Measurements from ENCODE around the gene CFAP47. TPM values are rescaled to one million over a fixed set of nuclear protein-coding genes. Genes with fewer than 3 reads are reported as not detected.
"Not testable (repeated sequence)": the region's sequence is repeated elsewhere in the genome, so short reads cannot be mapped to it uniquely, and the experiment has no call there.

CFAP47 gene
- polyA plus RNA-seq, 2 of the 4 experiments (the other 2 are of a cell fraction): 0.03 TPM; not detected in 1

- TF ChIP-seq BCL3 (IDR thresholded peaks at IDR 0.05) (no peak), EHF (CRISPR knock-in tag; IDR thresholded peaks at IDR 0.05) (no peak), RCOR1 (IDR thresholded peaks at IDR 0.05; ENCODE audit: low read depth, low read length) (no peak)
- TF ChIP-seq, protein P1, sequence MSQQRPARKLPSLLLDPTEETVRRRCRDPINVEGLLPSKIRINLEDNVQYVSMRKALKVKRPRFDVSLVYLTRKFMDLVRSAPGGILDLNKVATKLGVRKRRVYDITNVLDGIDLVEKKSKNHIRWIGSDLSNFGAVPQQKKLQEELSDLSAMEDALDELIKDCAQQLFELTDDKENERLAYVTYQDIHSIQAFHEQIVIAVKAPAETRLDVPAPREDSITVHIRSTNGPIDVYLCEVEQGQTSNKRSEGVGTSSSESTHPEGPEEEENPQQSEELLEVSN (IDR thresholded peaks at IDR 0.05; ENCODE audit: borderline replicate concordance, low read depth): no peak
These were observed 163.7 kb downstream of the CFAP47 start (continued) for GRCh38 chrX:36083256-36083655.

GRCh38 chrX:36087366-36087765, 167.8 kb downstream of the CFAP47 start:
- WGBS (ENCODE audit: missing lambda C conversion rate): 5% methylated on average over 2 of the region's 2 CpGs
- no peak overlapping the region for H3K4me3 ChIP-seq
- H3K4me1 ChIP-seq: no peaks in the 10 kb centered on the region
- ATAC-seq: no peak
- DNase-seq (ENCODE audit: low read depth in 1 of 2, low spot score in 1 of 2): no peak
- ChIA-PET CTCF (no interaction called here), POLR2A (no interaction called here)
- H3K9me3 ChIP-seq: no peaks in the 10 kb centered on the region
- no peak overlapping the region for H3K27ac ChIP-seq
- FAIRE-seq: no peak
- no peak for TF ChIP-seq ZSCAN20 (CRISPR knock-in tag; IDR thresholded peaks at IDR 0.05)
- no peak overlapping the region for H3K4me2 ChIP-seq

DNA sequence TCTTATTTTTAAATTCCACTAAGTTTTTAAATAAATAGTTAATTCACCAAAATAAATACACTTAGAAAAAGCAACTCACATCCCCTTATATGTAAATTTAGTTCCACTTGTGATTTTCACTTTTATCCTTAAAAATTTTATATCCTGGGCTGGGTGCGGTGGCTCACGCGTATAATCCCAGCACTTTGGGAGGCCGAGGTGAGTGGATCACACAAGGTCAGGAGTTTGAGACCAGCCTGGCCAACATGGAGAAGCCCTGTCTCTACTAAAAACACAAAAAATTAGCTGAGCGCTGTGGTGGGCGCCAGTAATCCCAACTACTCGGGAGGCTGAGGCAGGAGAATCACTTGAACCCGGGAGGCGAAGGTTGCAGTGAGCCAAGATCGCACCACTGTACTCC, 169.4 kb downstream of the CFAP47 start:
- H3K4me2 ChIP-seq; POLR2A ChIA-PET; DNase-seq (ENCODE audit: low read depth in 1 of 2, low spot score in 1 of 2); FAIRE-seq; H3K9me3 ChIP-seq; H3K4me3 ChIP-seq; ATAC-seq; H3K27ac ChIP-seq; CTCF ChIA-PET; H3K4me1 ChIP-seq: not testable (repeated sequence)
- WGBS (ENCODE audit: missing lambda C conversion rate): 34% methylated on average over 10 of the region's 10 CpGs

GRCh38 chrX:36102425-36102824, 182.9 kb downstream of the CFAP47 start:
- WGBS (ENCODE audit: missing lambda C conversion rate): 2% methylated on average over 2 of the region's 2 CpGs
- H3K4me3 ChIP-seq: no peak overlapping the region
- H3K27ac ChIP-seq: no peak overlapping the region
- ChIA-PET CTCF (no interaction called here), POLR2A (no interaction called here)
- no peaks in the 10 kb centered on the region for H3K9me3 ChIP-seq
- TF ChIP-seq CEBPB (IDR thresholded peaks at IDR 0.05): no peak
- TF ChIP-seq NFE2L2 (conservative IDR thresholded peaks at IDR 0.05; ENCODE audit: low read length): no peak
- no peak for TF ChIP-seq SREBF2 (IDR thresholded peaks at IDR 0.05)
- no peak for TF ChIP-seq RFX5 (IDR thresholded peaks at IDR 0.05)
- no peak for TF ChIP-seq NR3C1 (IDR thresholded peaks at IDR 0.05)
- no peak for ATAC-seq
- DNase-seq (ENCODE audit: low read depth in 1 of 2, low spot score in 1 of 2): no peak
- H3K4me1 ChIP-seq: no peaks in the 10 kb centered on the region
- H3K4me2 ChIP-seq: no peak overlapping the region
- FAIRE-seq: peak; percentile 46

DNA sequence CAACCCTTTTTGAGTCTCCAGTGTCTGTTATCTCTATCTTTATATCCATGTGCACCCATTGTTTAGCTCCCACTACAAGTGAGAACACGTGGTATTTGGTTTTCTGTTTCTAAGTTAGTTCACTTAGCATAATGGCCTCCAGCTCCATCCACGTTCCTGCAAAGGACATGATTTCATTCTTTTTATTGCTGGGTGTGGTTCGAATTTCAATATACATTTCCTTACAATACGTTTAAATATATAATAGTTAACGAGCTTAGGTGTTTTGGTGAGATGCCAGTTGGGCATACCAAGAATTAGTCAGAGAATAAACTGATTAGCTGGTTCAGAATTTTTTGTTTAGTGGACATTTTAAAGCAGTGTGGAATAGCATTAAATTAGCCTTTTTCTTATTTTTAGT, 196.7 kb downstream of the CFAP47 start:
- no peaks in the 10 kb centered on the region for H3K4me1 ChIP-seq
- DNase-seq (ENCODE audit: low read depth in 1 of 2, low spot score in 1 of 2) (no peak), ATAC-seq (no peak), FAIRE-seq (no peak)
- under 1% methylated on average over 5 of the region's 5 CpGs for WGBS (ENCODE audit: missing lambda C conversion rate)
- H3K4me3 ChIP-seq: no peak overlapping the region
- POLR2A ChIA-PET: no interaction called here
- H3K9me3 ChIP-seq: no peaks in the 10 kb centered on the region
- no peak overlapping the region for H3K4me2 ChIP-seq
- H3K27ac ChIP-seq: no peak overlapping the region
- TF ChIP-seq HDAC2 (IDR thresholded peaks at IDR 0.05) (no peak), MAFK (IDR thresholded peaks at IDR 0.05; ENCODE audit: partially characterized antibody) (no peak), SMC3 (IDR thresholded peaks at IDR 0.05) (no peak), EP300 (IDR thresholded peaks at IDR 0.05) (no peak), HES2 (IDR thresholded peaks at IDR 0.05) (no peak), FOSB (CRISPR knock-in tag; IDR thresholded peaks at IDR 0.05) (no peak)
- CTCF ChIA-PET: no interaction called here

DNA sequence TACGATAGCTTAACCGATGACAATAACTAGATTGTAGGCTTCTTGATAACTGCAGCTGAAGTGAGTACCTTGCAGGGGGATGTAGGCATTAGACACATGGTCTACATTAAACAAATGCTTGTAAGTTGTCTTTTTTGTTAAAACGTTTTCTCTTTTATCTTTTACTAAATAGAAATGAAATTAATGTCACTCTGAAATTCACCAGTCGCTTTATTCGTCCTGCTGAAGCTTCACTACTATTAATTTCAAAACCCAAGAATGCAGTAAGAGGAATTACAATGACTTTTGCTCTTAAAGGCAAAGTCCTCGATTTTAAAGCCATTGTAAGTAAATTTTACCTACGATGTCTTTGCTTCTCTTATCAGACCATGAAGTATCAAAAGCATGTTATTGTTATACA, 239.7 kb downstream of the CFAP47 start:
- no peaks in the 10 kb centered on the region for H3K9me3 ChIP-seq
- H3K4me1 ChIP-seq: no peaks in the 10 kb centered on the region
- no peak overlapping the region for H3K4me3 ChIP-seq
- TF ChIP-seq POLR2AphosphoS2 (conservative IDR thresholded peaks at IDR 0.05; ENCODE audit: low read length): no peak
- TF ChIP-seq KDM1A (IDR thresholded peaks at IDR 0.05; ENCODE audit: low read depth): no peak
- no peak for TF ChIP-seq GATA3 (IDR thresholded peaks at IDR 0.05; ENCODE audit: borderline replicate concordance)
- no peak for TF ChIP-seq ELK1 (IDR thresholded peaks at IDR 0.05; ENCODE audit: low read depth, low read length)
- ChIA-PET CTCF (no interaction called here), POLR2A (no interaction called here)
- DNase-seq (ENCODE audit: low read depth in 1 of 2, low spot score in 1 of 2) (no peak), FAIRE-seq (no peak), ATAC-seq (no peak)
- WGBS (ENCODE audit: missing lambda C conversion rate): 21% methylated on average over 7 of the region's 7 CpGs
- H3K27ac ChIP-seq: no peak overlapping the region
- H3K4me2 ChIP-seq: no peak overlapping the region
